Kidney epithelial cell (primary cell): Measurements from ENCODE around the gene SPTB. TPM values are rescaled to one million over a fixed set of nuclear protein-coding genes. Genes with fewer than 3 reads are reported as not detected.
A peak's percentile ranks its signal among the peaks of the same experiment; 100 is the strongest.

Experiments used
- DNase-seq: peaks from one replicate; pipeline ENCODE4 v3.0.0-alpha.2; 2010; ENCODE audit warnings: low read depth
- H3K27me3 ChIP-seq: 2 replicates; pipeline ENCODE4 v1.6.0; 2011; ENCODE audit warnings: low read length; ENCODE audit not compliant: control insufficient read depth, insufficient read depth
- H3K36me3 ChIP-seq: 2 replicates; pipeline ENCODE4 v1.5.1; 2011; ENCODE audit warnings: low read length; ENCODE audit not compliant: control insufficient read depth, insufficient read depth
- H3K4me3 ChIP-seq: 2 replicates; pipeline ENCODE4 v1.5.1; 2011; ENCODE audit warnings: low read depth, mild to moderate bottlenecking, control low read depth, low read length
- total RNA-seq: library from RNA; depleted of rRNA; stranded (reverse); fragments of >200 nt; gene quantifications from 2 replicates; pipeline ENCODE4 v1.2.3, GENCODE V29; 2015
- TF ChIP-seq, protein P1 (sequence below): IDR thresholded peaks from 2 replicates; pipeline ENCODE4 v1.5.1; 2011; ENCODE audit warnings: mild to moderate bottlenecking, moderate library complexity, low read length, control low read depth, inconsistent platforms; ENCODE audit not compliant: insufficient read depth, poor library complexity, severe bottlenecking

The SPTB gene
- total RNA-seq, 1 donor from 2014 or later: 0.54 TPM

DNA sequence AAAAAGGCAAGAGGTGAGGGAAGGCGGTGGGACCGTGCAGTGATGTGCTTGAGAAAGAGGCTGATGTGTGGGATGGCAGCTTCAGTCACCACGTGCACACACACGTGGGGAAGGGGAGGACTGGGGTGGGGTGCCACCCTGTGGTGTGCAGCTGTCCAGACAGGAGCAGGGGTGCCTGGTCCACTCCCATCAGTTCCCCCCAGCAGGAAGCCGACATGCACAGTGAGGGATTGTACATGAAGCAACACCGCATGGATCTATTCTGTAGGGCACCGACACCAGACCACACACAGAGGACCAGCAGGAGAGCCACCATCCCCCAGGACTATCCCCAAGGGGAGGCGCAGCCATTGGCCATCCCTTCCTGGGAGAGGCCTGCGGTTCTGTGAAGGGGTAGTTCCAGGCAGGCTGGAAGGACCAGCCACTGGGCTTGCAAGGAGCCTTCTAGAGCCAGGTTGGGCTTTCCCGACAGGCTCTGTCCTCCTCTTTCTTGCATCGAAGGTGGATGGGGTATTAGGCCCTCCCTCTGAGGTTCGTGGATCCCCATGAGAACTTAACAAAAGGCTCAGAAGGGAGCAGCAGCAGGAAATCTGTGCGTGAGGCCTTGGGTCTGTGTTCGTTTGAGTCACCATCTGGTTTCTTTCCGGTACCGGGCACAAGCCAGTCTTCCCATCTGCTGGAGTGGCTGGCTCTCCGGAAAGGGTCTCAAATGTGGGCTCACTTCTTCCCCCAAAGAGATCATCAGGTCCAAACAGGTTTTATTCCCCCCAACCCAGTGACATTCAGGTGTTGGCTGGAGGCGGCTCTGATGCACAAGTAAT lies 115.7 kb downstream of the SPTB start:
- TF ChIP-seq, protein P1, sequence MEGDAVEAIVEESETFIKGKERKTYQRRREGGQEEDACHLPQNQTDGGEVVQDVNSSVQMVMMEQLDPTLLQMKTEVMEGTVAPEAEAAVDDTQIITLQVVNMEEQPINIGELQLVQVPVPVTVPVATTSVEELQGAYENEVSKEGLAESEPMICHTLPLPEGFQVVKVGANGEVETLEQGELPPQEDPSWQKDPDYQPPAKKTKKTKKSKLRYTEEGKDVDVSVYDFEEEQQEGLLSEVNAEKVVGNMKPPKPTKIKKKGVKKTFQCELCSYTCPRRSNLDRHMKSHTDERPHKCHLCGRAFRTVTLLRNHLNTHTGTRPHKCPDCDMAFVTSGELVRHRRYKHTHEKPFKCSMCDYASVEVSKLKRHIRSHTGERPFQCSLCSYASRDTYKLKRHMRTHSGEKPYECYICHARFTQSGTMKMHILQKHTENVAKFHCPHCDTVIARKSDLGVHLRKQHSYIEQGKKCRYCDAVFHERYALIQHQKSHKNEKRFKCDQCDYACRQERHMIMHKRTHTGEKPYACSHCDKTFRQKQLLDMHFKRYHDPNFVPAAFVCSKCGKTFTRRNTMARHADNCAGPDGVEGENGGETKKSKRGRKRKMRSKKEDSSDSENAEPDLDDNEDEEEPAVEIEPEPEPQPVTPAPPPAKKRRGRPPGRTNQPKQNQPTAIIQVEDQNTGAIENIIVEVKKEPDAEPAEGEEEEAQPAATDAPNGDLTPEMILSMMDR: peak; percentile 10
- DNase-seq: no peak
- H3K36me3 ChIP-seq: no peaks in the 10 kb centered on the region
- H3K4me3 ChIP-seq: no peak overlapping the region
- no peaks in the 10 kb centered on the region for H3K27me3 ChIP-seq

DNA sequence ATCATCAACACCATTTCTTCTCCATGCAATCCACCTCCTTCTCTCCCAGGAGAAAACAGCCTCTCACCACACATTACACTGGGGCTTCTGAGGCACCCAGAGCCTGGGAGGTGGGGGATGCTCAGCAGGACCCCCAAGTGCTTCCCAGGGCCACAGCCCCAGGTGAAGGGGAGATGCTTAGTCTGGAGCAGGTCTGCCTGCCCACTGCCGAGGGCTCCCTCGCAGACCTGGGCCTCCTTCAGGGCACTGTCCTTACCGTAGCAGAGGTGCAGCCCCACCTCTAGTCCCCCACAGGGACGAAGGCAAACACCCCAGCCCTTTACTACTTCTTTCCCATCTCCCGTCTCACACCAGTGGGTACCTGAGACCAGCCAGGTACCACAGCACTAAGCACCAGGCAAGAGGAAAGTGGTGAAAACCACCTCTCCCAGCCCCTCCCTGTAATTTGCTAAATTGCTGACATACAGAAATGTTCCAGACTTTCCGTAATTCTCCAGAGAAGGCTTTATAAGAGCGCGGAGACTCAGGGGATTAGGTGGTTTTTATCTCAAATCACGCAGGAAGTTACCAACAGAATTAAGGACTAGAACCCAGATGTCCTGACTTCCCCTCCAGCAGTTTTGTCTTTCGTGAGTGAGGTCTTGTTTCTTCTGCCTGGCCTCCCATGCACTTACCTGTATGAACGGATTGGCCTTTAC lies 116.5 kb downstream of the SPTB start:
- TF ChIP-seq, protein P1: no peak
- H3K27me3 ChIP-seq: no peaks in the 10 kb centered on the region
- no peak for DNase-seq
- H3K36me3 ChIP-seq: no peaks in the 10 kb centered on the region
- H3K4me3 ChIP-seq: no peak overlapping the region

DNA sequence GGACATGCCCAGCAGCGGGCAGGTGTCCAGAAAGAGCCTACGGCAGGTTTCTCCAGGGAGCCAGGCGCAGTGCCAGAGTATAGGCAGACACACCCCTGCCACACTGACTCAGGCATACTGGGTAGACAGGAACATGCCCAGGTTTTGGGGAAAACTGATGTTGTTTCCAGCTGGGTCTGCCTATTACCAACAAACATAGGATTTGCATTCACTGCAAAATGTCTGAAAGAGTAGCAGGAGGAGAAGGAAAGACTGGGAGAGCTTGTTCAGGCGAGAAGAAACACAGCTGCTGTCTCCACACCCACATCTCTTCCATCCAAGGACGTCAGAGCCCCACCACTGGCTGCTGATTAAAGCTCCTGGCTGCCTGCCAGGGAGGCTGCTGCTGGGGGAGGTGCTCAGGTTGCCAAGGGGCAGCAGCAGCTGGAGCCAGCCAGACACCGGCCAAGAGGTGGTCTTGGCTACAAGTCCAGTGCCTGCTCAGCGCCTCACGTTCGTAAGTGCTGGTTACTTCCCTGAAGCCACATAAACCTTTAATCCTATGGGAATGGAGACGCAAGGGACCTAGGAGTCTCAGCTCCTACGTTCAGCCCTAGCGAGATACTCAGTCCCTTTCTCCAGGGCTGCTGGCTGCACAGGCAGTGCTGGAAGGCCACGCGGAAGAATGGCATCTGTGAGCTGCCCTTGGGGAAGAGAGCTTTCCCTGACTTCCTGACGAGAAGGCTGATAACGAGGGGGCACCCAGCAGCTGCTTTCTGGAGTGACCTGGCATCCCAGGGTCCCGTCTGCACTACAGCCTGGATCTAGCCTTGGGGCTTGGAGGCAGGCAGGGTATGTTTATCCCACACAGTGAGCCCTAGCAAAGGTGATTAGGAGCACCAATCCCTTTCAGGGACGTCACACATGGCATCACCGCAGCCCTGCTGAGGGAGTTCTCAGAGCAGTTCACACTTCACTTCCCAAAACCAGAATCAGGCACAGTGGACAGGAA lies 117.4 kb downstream of the SPTB start:
- Histone ChIP-seq H3K36me3 (no peaks in the 10 kb centered on the region), H3K4me3 (no peak overlapping the region), H3K27me3 (no peaks in the 10 kb centered on the region)
- TF ChIP-seq, protein P1: no peak
- peak; percentile 89 for DNase-seq

GRCh38 chr14:64761441-64762043 lies 118.2 kb downstream of the SPTB start:
- Histone ChIP-seq H3K4me3 (no peak overlapping the region), H3K27me3 (no peaks in the 10 kb centered on the region), H3K36me3 (no peaks in the 10 kb centered on the region)
- TF ChIP-seq, protein P1: peak; percentile 13
- DNase-seq: no peak

DNA sequence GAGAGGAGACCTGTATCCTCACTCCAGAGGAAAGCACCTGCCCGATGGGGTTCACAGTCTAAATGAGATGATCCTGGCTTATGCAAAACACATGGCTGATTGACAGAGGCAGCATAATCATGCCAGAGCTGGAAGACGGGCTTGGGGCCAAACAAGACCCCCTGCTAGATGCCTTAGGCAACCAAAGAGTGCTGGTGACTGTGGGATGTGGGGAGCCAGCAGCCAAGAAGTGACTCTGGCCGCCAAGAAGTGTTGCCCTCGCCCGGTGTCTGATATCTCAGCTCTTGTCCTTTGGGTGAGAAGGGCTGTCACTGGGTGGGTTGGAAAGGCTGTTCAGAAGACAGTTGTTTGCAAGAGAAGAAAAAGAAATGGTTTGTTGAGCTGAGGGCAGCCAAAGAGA lies 118.8 kb downstream of the SPTB start:
- TF ChIP-seq, protein P1: no peak
- no peaks in the 10 kb centered on the region for H3K36me3 ChIP-seq
- H3K4me3 ChIP-seq: no peak overlapping the region
- DNase-seq: no peak
- H3K27me3 ChIP-seq: no peaks in the 10 kb centered on the region
